Measurements from ENCODE around the gene PITPNC1.
A peak's percentile ranks its signal among the peaks of the same experiment; 100 is the strongest.
"Not testable (repeated sequence)": the region's sequence is repeated elsewhere in the genome, so short reads cannot be mapped to it uniquely, and the experiment has no call there.

Gene PITPNC1

GRCh38 chr17:67466251-67466796 lies 89.2 kb downstream of the PITPNC1 start:
- Histone ChIP-seq H3K36me3 (ENCODE audit: control insufficient read depth in 2 of 2, insufficient read depth in 2 of 2, low read length in 2 of 2) (no peaks in the 10 kb centered on the region), H3K9me3 (ENCODE audit: control insufficient read depth in 2 of 2, low read length in 2 of 2) (peaks cover 0 to under 1% of the 10 kb centered on the region in 2 donors), H3K9ac (ENCODE audit: low read length in 2 of 2) (no peak overlapping the region), H3K27me3 (ENCODE audit: control insufficient read depth in 1 of 2, insufficient read depth in 2 of 2, low read length in 2 of 2) (no peaks in the 10 kb centered on the region), H3K4me3 (ENCODE audit: low read length in 2 of 2) (no peak overlapping the region), H3K27ac (ENCODE audit: low read length) (no peak overlapping the region), H3K4me1 (ENCODE audit: control insufficient read depth, insufficient read depth, low read length) (no peaks in the 10 kb centered on the region)

- H3K9ac ChIP-seq (ENCODE audit: low read length in 2 of 2), result no peak overlapping the region
- H3K27me3 ChIP-seq (ENCODE audit: control insufficient read depth in 1 of 2, insufficient read depth in 2 of 2, low read length in 2 of 2), result no peaks in the 10 kb centered on the region
- no peaks in the 10 kb centered on the region for H3K4me1 ChIP-seq (ENCODE audit: control insufficient read depth, insufficient read depth, low read length)
- no peaks in the 10 kb centered on the region for H3K36me3 ChIP-seq (ENCODE audit: control insufficient read depth in 2 of 2, insufficient read depth in 2 of 2, low read length in 2 of 2)
- H3K4me3 ChIP-seq (ENCODE audit: low read length in 2 of 2), result no peak overlapping the region
- H3K27ac ChIP-seq (ENCODE audit: low read length), result no peak overlapping the region
- peaks cover 0 to 4% of the 10 kb centered on the region in 2 donors for H3K9me3 ChIP-seq (ENCODE audit: control insufficient read depth in 2 of 2, low read length in 2 of 2)
Measured at GRCh38 chr17:67467500-67468455, 90.7 kb downstream of the PITPNC1 start.

- Histone ChIP-seq H3K27ac (ENCODE audit: low read length) (no peak overlapping the region), H3K27me3 (ENCODE audit: control insufficient read depth in 1 of 2, insufficient read depth in 2 of 2, low read length in 2 of 2) (no peaks in the 10 kb centered on the region), H3K4me1 (ENCODE audit: control insufficient read depth, insufficient read depth, low read length) (peaks cover 2% of the 10 kb centered on the region), H3K9me3 (ENCODE audit: control insufficient read depth in 2 of 2, low read length in 2 of 2) (peaks cover 0 to 4% of the 10 kb centered on the region in 2 donors), H3K9ac (ENCODE audit: low read length in 2 of 2) (no peak overlapping the region), H3K36me3 (ENCODE audit: control insufficient read depth in 2 of 2, insufficient read depth in 2 of 2, low read length in 2 of 2) (no peaks in the 10 kb centered on the region), H3K4me3 (ENCODE audit: low read length in 2 of 2) (no peak overlapping the region)
Measured at GRCh38 chr17:67469208-67469980, 92.3 kb downstream of the PITPNC1 start.

GRCh38 chr17:67470163-67470562 lies 93.1 kb downstream of the PITPNC1 start:
- Histone ChIP-seq H3K27ac (ENCODE audit: low read length) (no peak overlapping the region), H3K27me3 (ENCODE audit: control insufficient read depth in 1 of 2, insufficient read depth in 2 of 2, low read length in 2 of 2) (no peaks in the 10 kb centered on the region), H3K9ac (ENCODE audit: low read length in 2 of 2) (no peak overlapping the region), H3K36me3 (ENCODE audit: control insufficient read depth in 2 of 2, insufficient read depth in 2 of 2, low read length in 2 of 2) (no peaks in the 10 kb centered on the region), H3K4me3 (ENCODE audit: low read length in 2 of 2) (no peak overlapping the region), H3K9me3 (ENCODE audit: control insufficient read depth in 2 of 2, low read length in 2 of 2) (peaks cover 0 to 4% of the 10 kb centered on the region in 2 donors), H3K4me1 (ENCODE audit: control insufficient read depth, insufficient read depth, low read length) (peaks cover 2% of the 10 kb centered on the region)

GRCh38 chr17:67471118-67471517 lies 94.0 kb downstream of the PITPNC1 start:
- Histone ChIP-seq H3K4me1 (ENCODE audit: control insufficient read depth, insufficient read depth, low read length) (peaks cover 5% of the 10 kb centered on the region), H3K9me3 (ENCODE audit: control insufficient read depth in 2 of 2, low read length in 2 of 2) (peaks cover 0 to 4% of the 10 kb centered on the region in 2 donors)

GRCh38 chr17:67472606-67473005 lies 95.5 kb downstream of the PITPNC1 start:
- not testable (repeated sequence) for H3K27me3 ChIP-seq (ENCODE audit: control insufficient read depth in 1 of 2, insufficient read depth in 2 of 2, low read length in 2 of 2); H3K9me3 ChIP-seq (ENCODE audit: control insufficient read depth in 2 of 2, low read length in 2 of 2); H3K27ac ChIP-seq (ENCODE audit: low read length); H3K4me3 ChIP-seq (ENCODE audit: low read length in 2 of 2); H3K4me1 ChIP-seq (ENCODE audit: control insufficient read depth, insufficient read depth, low read length); H3K36me3 ChIP-seq (ENCODE audit: control insufficient read depth in 2 of 2, insufficient read depth in 2 of 2, low read length in 2 of 2); H3K9ac ChIP-seq (ENCODE audit: low read length in 2 of 2)

More at GRCh38 chr17:67471118-67471517, 94.0 kb downstream of the PITPNC1 start:
- H3K27me3 ChIP-seq (ENCODE audit: control insufficient read depth in 1 of 2, insufficient read depth in 2 of 2, low read length in 2 of 2), result no peaks in the 10 kb centered on the region
- no peak overlapping the region for H3K4me3 ChIP-seq (ENCODE audit: low read length in 2 of 2)
- no peak overlapping the region for H3K27ac ChIP-seq (ENCODE audit: low read length)
- no peak overlapping the region for H3K9ac ChIP-seq (ENCODE audit: low read length in 2 of 2)
- no peaks in the 10 kb centered on the region for H3K36me3 ChIP-seq (ENCODE audit: control insufficient read depth in 2 of 2, insufficient read depth in 2 of 2, low read length in 2 of 2)

GRCh38 chr17:67474081-67474661 lies 97.1 kb downstream of the PITPNC1 start:
- peaks cover 0 to 4% of the 10 kb centered on the region in 2 donors for H3K9me3 ChIP-seq (ENCODE audit: control insufficient read depth in 2 of 2, low read length in 2 of 2)
- H3K9ac ChIP-seq (ENCODE audit: low read length in 2 of 2), result no peak overlapping the region
- H3K4me1 ChIP-seq (ENCODE audit: control insufficient read depth, insufficient read depth, low read length), result peaks cover 7% of the 10 kb centered on the region
- H3K27ac ChIP-seq (ENCODE audit: low read length), result peak overlapping the region; percentile 11
- H3K36me3 ChIP-seq (ENCODE audit: control insufficient read depth in 2 of 2, insufficient read depth in 2 of 2, low read length in 2 of 2), result no peaks in the 10 kb centered on the region
- H3K4me3 ChIP-seq (ENCODE audit: low read length in 2 of 2), result no peak overlapping the region
- no peaks in the 10 kb centered on the region for H3K27me3 ChIP-seq (ENCODE audit: control insufficient read depth in 1 of 2, insufficient read depth in 2 of 2, low read length in 2 of 2)

GRCh38 chr17:67475161-67475937 lies 98.3 kb downstream of the PITPNC1 start:
- Histone ChIP-seq H3K4me3 (ENCODE audit: low read length in 2 of 2) (peak overlapping the region; percentile 1 to 22), H3K27me3 (ENCODE audit: control insufficient read depth in 1 of 2, insufficient read depth in 2 of 2, low read length in 2 of 2) (no peaks in the 10 kb centered on the region), H3K9ac (ENCODE audit: low read length in 2 of 2) (peak overlapping the region; percentile 2 to 29), H3K36me3 (ENCODE audit: control insufficient read depth in 2 of 2, insufficient read depth in 2 of 2, low read length in 2 of 2) (no peaks in the 10 kb centered on the region), H3K9me3 (ENCODE audit: control insufficient read depth in 2 of 2, low read length in 2 of 2) (peaks cover 0 to 4% of the 10 kb centered on the region in 2 donors), H3K27ac (ENCODE audit: low read length) (no peak overlapping the region), H3K4me1 (ENCODE audit: control insufficient read depth, insufficient read depth, low read length) (peaks cover 7% of the 10 kb centered on the region)

GRCh38 chr17:67476787-67477335 lies 99.8 kb downstream of the PITPNC1 start:
- H3K27me3 ChIP-seq (ENCODE audit: control insufficient read depth in 1 of 2, insufficient read depth in 2 of 2, low read length in 2 of 2), result no peaks in the 10 kb centered on the region
- no peaks in the 10 kb centered on the region for H3K9me3 ChIP-seq (ENCODE audit: control insufficient read depth in 2 of 2, low read length in 2 of 2)
- H3K4me3 ChIP-seq (ENCODE audit: low read length in 2 of 2), result no peak overlapping the region
- peaks cover 7% of the 10 kb centered on the region for H3K4me1 ChIP-seq (ENCODE audit: control insufficient read depth, insufficient read depth, low read length)
- H3K9ac ChIP-seq (ENCODE audit: low read length in 2 of 2), result no peak overlapping the region
- H3K27ac ChIP-seq (ENCODE audit: low read length), result no peak overlapping the region
- H3K36me3 ChIP-seq (ENCODE audit: control insufficient read depth in 2 of 2, insufficient read depth in 2 of 2, low read length in 2 of 2), result no peaks in the 10 kb centered on the region

Data from stomach smooth muscle (tissue), 2 donors.